ENCODE data around the gene GABRA5. TPM values are rescaled to one million over a fixed set of nuclear protein-coding genes. Genes with fewer than 3 reads are reported as not detected.

GABRA5 gene
- total and polyA plus RNA-seq, 2 donors (not counting 1 experiment from before 2014, with no cell fraction given) = not detected

- CTCF ChIA-PET = no interaction called here
Measured at GRCh38 chr15:26996250-26996649, 129.4 kb downstream of the GABRA5 start.

More at GRCh38 chr15:26996250-26996649, 129.4 kb downstream of the GABRA5 start:
- H3K9me3 Mint-ChIP-seq (ENCODE audit: insufficient read depth) = peaks cover 2% of the 10 kb centered on the region
- TF ChIP-seq EZH2 (IDR thresholded peaks at IDR 0.05; ENCODE audit: borderline replicate concordance, insufficient read depth, low read depth, low read length, poor library complexity, severe bottlenecking) = no peak
- TF ChIP-seq, protein P1, sequence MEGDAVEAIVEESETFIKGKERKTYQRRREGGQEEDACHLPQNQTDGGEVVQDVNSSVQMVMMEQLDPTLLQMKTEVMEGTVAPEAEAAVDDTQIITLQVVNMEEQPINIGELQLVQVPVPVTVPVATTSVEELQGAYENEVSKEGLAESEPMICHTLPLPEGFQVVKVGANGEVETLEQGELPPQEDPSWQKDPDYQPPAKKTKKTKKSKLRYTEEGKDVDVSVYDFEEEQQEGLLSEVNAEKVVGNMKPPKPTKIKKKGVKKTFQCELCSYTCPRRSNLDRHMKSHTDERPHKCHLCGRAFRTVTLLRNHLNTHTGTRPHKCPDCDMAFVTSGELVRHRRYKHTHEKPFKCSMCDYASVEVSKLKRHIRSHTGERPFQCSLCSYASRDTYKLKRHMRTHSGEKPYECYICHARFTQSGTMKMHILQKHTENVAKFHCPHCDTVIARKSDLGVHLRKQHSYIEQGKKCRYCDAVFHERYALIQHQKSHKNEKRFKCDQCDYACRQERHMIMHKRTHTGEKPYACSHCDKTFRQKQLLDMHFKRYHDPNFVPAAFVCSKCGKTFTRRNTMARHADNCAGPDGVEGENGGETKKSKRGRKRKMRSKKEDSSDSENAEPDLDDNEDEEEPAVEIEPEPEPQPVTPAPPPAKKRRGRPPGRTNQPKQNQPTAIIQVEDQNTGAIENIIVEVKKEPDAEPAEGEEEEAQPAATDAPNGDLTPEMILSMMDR (IDR thresholded peaks at IDR 0.05) = no peak
- no peaks in the 10 kb centered on the region for H3K79me2 ChIP-seq (ENCODE audit: control insufficient read depth, insufficient read depth, low read length)
- H3K4me1 Mint-ChIP-seq = no peaks in the 10 kb centered on the region
- H3K27me3 Mint-ChIP-seq = no peaks in the 10 kb centered on the region
- no peaks in the 10 kb centered on the region for H3K36me3 ChIP-seq (replicated peaks in 1 of 2; ENCODE audit: control extremely low read depth in 1 of 2, control insufficient read depth in 1 of 2, extremely low read depth in 1 of 2, insufficient read depth in 2 of 2, low read length in 1 of 2)
- no peak overlapping the region for H3K4me3 ChIP-seq (ENCODE audit: control extremely low read depth in 1 of 5, extremely low read depth in 1 of 5, insufficient read depth in 1 of 5, low read depth in 2 of 5, low read length in 4 of 5)
- intact Hi-C loops (cut with micrococcal nuclease) = no loop called here
- POLR2A ChIA-PET = no interaction called here
- H3K4me1 ChIP-seq (ENCODE audit: control insufficient read depth in 2 of 2, insufficient read depth in 2 of 2, low read length in 2 of 2) = no peaks in the 10 kb centered on the region
- H2AFZ ChIP-seq (ENCODE audit: insufficient read depth, low read depth, low read length, poor library complexity, severe bottlenecking) = no peak overlapping the region
- DNase-seq (no peak), ATAC-seq (ENCODE audit: low read depth) (no peak)
- H3K9ac ChIP-seq (ENCODE audit: low read length) = no peak overlapping the region
- H3K27ac Mint-ChIP-seq = no peak overlapping the region
- peaks cover 0 to 10% (median 0%) of the 10 kb centered on the region in 3 donors for H3K9me3 ChIP-seq (ENCODE audit: control extremely low read depth in 1 of 3, control insufficient read depth in 2 of 3, insufficient read depth in 1 of 3, low read length in 2 of 3)
- H3K27ac ChIP-seq (ENCODE audit: low read length in 2 of 2) = no peak overlapping the region
- no CpG with 5 or more reads among the region's 2 CpGs for WGBS (ENCODE audit: insufficient coverage)
- H3K27me3 ChIP-seq (replicated peaks in 1 of 4; ENCODE audit: control extremely low read depth in 1 of 4, control insufficient read depth in 3 of 4, insufficient read depth in 4 of 4, low read length in 3 of 4) = no peaks in the 10 kb centered on the region
- no peak overlapping the region for H3K4me3 Mint-ChIP-seq
- H4K20me1 ChIP-seq (ENCODE audit: control insufficient read depth, insufficient read depth, low read length, poor library complexity, severe bottlenecking) = no peaks in the 10 kb centered on the region
- H3K4me2 ChIP-seq (replicated peaks; ENCODE audit: low read depth, low read length, poor library complexity, severe bottlenecking) = no peak overlapping the region

Other genes starting within 250 kb of the GABRA5 start
- gene GABRB3, start 94.0 kb upstream of the GABRA5 start, total RNA-seq = not detected in 2 replicates
- gene GABRB3, start 94.0 kb upstream of the GABRA5 start, polyA plus RNA-seq = 0.07 TPM in 1 of 2 replicates, not detected in the other
- gene GABRG3, start 104.1 kb downstream of the GABRA5 start, total RNA-seq = not detected in 2 replicates
- not detected in 2 replicates for gene GABRG3, start 104.1 kb downstream of the GABRA5 start, polyA plus RNA-seq

Measured in B cell (primary cell).